ENCODE results near the gene PTPRO.

PTPRO gene

GRCh38 chr12:15407025-15407424 is 84.7 kb downstream of the PTPRO start:
- Histone ChIP-seq H4K5ac (ENCODE audit: low read length) (no peak overlapping the region), H3K79me2 (ENCODE audit: control insufficient read depth, insufficient read depth, low read length) (no peaks in the 10 kb centered on the region), H2BK120ac (ENCODE audit: low read depth, low read length) (no peak overlapping the region), H3K27ac (ENCODE audit: low read depth, low read length) (no peak overlapping the region), H2BK5ac (ENCODE audit: low read length) (no peak overlapping the region), H3K79me1 (ENCODE audit: low read length) (no peaks in the 10 kb centered on the region), H3K18ac (ENCODE audit: low read length) (no peak overlapping the region), H3K4me1 (ENCODE audit: control insufficient read depth, low read depth, low read length) (no peaks in the 10 kb centered on the region), H3K4me3 (ENCODE audit: low read length) (no peak overlapping the region), H3K4me2 (ENCODE audit: low read length) (no peak overlapping the region), H3K56ac (ENCODE audit: low read length) (no peak overlapping the region), H3K23ac (ENCODE audit: low read length) (no peak overlapping the region), H3K27me3 (ENCODE audit: insufficient read depth, low read length, poor library complexity) (no peaks in the 10 kb centered on the region), H2AK5ac (ENCODE audit: low read length) (no peak overlapping the region), H4K8ac (ENCODE audit: low read depth, low read length) (no peak overlapping the region), H2BK15ac (replicated peaks; ENCODE audit: low read depth) (no peak overlapping the region), H3K9ac (ENCODE audit: low read length) (no peak overlapping the region), H3K4ac (ENCODE audit: low read depth, low read length) (no peak overlapping the region), H3K36me3 (ENCODE audit: control insufficient read depth, insufficient read depth, low read length) (no peaks in the 10 kb centered on the region)
- no CpG with 5 or more reads among the region's 2 CpGs for WGBS (ENCODE audit: extremely low coverage, insufficient coverage, low lambda C conversion rate)
- no peak for DNase-seq

GRCh38 chr12:15411842-15412241 is 89.5 kb downstream of the PTPRO start:
- Histone ChIP-seq H3K56ac (ENCODE audit: low read length) (no peak overlapping the region), H3K27me3 (ENCODE audit: insufficient read depth, low read length, poor library complexity) (no peaks in the 10 kb centered on the region), H2AK5ac (ENCODE audit: low read length) (no peak overlapping the region), H2BK15ac (replicated peaks; ENCODE audit: low read depth) (no peak overlapping the region), H3K79me2 (ENCODE audit: control insufficient read depth, insufficient read depth, low read length) (no peaks in the 10 kb centered on the region), H3K18ac (ENCODE audit: low read length) (no peak overlapping the region), H3K4me2 (ENCODE audit: low read length) (no peak overlapping the region), H3K4ac (ENCODE audit: low read depth, low read length) (no peak overlapping the region), H4K5ac (ENCODE audit: low read length) (no peak overlapping the region), H2BK5ac (ENCODE audit: low read length) (no peak overlapping the region), H3K27ac (ENCODE audit: low read depth, low read length) (no peak overlapping the region), H4K8ac (ENCODE audit: low read depth, low read length) (peak overlapping the region; percentile 76), H3K79me1 (ENCODE audit: low read length) (no peaks in the 10 kb centered on the region), H3K36me3 (ENCODE audit: control insufficient read depth, insufficient read depth, low read length) (no peaks in the 10 kb centered on the region), H2BK120ac (ENCODE audit: low read depth, low read length) (no peak overlapping the region), H3K4me1 (ENCODE audit: control insufficient read depth, low read depth, low read length) (no peaks in the 10 kb centered on the region), H3K9ac (ENCODE audit: low read length) (no peak overlapping the region), H3K23ac (ENCODE audit: low read length) (no peak overlapping the region), H3K4me3 (ENCODE audit: low read length) (no peak overlapping the region)
- DNase-seq = no peak
- no CpG with 5 or more reads among the region's 3 CpGs for WGBS (ENCODE audit: extremely low coverage, insufficient coverage, low lambda C conversion rate)

DNA sequence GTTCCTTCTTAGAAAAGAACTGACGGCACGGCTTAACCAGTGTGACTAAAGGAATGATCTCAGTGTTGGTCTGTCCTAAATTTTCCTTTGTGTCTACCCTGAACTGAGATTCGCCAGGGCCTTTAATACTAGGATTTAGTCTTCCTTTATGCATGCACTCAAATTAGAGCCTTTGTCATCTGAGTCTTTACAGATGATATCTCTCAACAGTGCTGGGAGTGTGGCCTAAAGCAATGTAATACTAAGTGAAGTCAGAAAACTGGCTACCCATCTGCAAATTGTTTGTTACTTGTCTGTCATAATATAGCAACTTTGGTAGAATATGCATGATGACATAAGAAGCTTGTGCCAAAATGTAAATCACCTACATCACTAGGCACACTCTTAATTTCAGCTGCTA is 95.4 kb downstream of the PTPRO start:
- Histone ChIP-seq H3K79me1 (ENCODE audit: low read length) (no peaks in the 10 kb centered on the region), H4K5ac (ENCODE audit: low read length) (no peak overlapping the region), H3K9ac (ENCODE audit: low read length) (no peak overlapping the region), H2AK5ac (ENCODE audit: low read length) (no peak overlapping the region), H3K27me3 (ENCODE audit: insufficient read depth, low read length, poor library complexity) (no peaks in the 10 kb centered on the region), H2BK5ac (ENCODE audit: low read length) (no peak overlapping the region), H3K36me3 (ENCODE audit: control insufficient read depth, insufficient read depth, low read length) (no peaks in the 10 kb centered on the region), H3K4me3 (ENCODE audit: low read length) (no peak overlapping the region), H2BK15ac (replicated peaks; ENCODE audit: low read depth) (no peak overlapping the region), H3K4me2 (ENCODE audit: low read length) (no peak overlapping the region), H3K23ac (ENCODE audit: low read length) (no peak overlapping the region), H2BK120ac (ENCODE audit: low read depth, low read length) (no peak overlapping the region), H4K8ac (ENCODE audit: low read depth, low read length) (no peak overlapping the region), H3K56ac (ENCODE audit: low read length) (no peak overlapping the region), H3K4ac (ENCODE audit: low read depth, low read length) (no peak overlapping the region), H3K18ac (ENCODE audit: low read length) (no peak overlapping the region), H3K4me1 (ENCODE audit: control insufficient read depth, low read depth, low read length) (no peaks in the 10 kb centered on the region), H3K79me2 (ENCODE audit: control insufficient read depth, insufficient read depth, low read length) (no peaks in the 10 kb centered on the region), H3K27ac (ENCODE audit: low read depth, low read length) (no peak overlapping the region)
- WGBS (ENCODE audit: extremely low coverage, insufficient coverage, low lambda C conversion rate) = no CpG with 5 or more reads among the region's 3 CpGs
- no peak for DNase-seq

- no peak overlapping the region for H2BK120ac ChIP-seq (ENCODE audit: low read depth, low read length)
- no peak overlapping the region for H3K4ac ChIP-seq (ENCODE audit: low read depth, low read length)
- H2BK15ac ChIP-seq (replicated peaks; ENCODE audit: low read depth) = no peak overlapping the region
- H3K4me2 ChIP-seq (ENCODE audit: low read length) = no peak overlapping the region
- no peak overlapping the region for H3K18ac ChIP-seq (ENCODE audit: low read length)
- no peak overlapping the region for H3K23ac ChIP-seq (ENCODE audit: low read length)
- H3K36me3 ChIP-seq (ENCODE audit: control insufficient read depth, insufficient read depth, low read length) = no peaks in the 10 kb centered on the region
- DNase-seq = peak; percentile 76
- no peaks in the 10 kb centered on the region for H3K79me2 ChIP-seq (ENCODE audit: control insufficient read depth, insufficient read depth, low read length)
- no peaks in the 10 kb centered on the region for H3K27me3 ChIP-seq (ENCODE audit: insufficient read depth, low read length, poor library complexity)
- H3K79me1 ChIP-seq (ENCODE audit: low read length) = no peaks in the 10 kb centered on the region
- no peak overlapping the region for H4K5ac ChIP-seq (ENCODE audit: low read length)
- no peak overlapping the region for H3K27ac ChIP-seq (ENCODE audit: low read depth, low read length)
- no peak overlapping the region for H2BK5ac ChIP-seq (ENCODE audit: low read length)
- H2AK5ac ChIP-seq (ENCODE audit: low read length) = no peak overlapping the region
- H3K9ac ChIP-seq (ENCODE audit: low read length) = no peak overlapping the region
- WGBS (ENCODE audit: extremely low coverage, insufficient coverage, low lambda C conversion rate) = no CpG with 5 or more reads among the region's 2 CpGs
- no peak overlapping the region for H3K4me3 ChIP-seq (ENCODE audit: low read length)
- H4K8ac ChIP-seq (ENCODE audit: low read depth, low read length) = no peak overlapping the region
- H3K56ac ChIP-seq (ENCODE audit: low read length) = no peak overlapping the region
- no peaks in the 10 kb centered on the region for H3K4me1 ChIP-seq (ENCODE audit: control insufficient read depth, low read depth, low read length)
These were observed 101.3 kb downstream of the PTPRO start for GRCh38 chr12:15423629-15424028.

GRCh38 chr12:15427913-15428312 is 105.6 kb downstream of the PTPRO start:
- H2BK120ac ChIP-seq (ENCODE audit: low read depth, low read length) = no peak overlapping the region
- no peak overlapping the region for H3K23ac ChIP-seq (ENCODE audit: low read length)
- H4K5ac ChIP-seq (ENCODE audit: low read length) = no peak overlapping the region
- H3K79me1 ChIP-seq (ENCODE audit: low read length) = no peaks in the 10 kb centered on the region
- WGBS (ENCODE audit: extremely low coverage, insufficient coverage, low lambda C conversion rate) = no CpG with 5 or more reads among the region's 2 CpGs
- H2BK5ac ChIP-seq (ENCODE audit: low read length) = no peak overlapping the region
- H2AK5ac ChIP-seq (ENCODE audit: low read length) = no peak overlapping the region
- no peaks in the 10 kb centered on the region for H3K4me1 ChIP-seq (ENCODE audit: control insufficient read depth, low read depth, low read length)
- H3K9ac ChIP-seq (ENCODE audit: low read length) = no peak overlapping the region
- no peak overlapping the region for H3K27ac ChIP-seq (ENCODE audit: low read depth, low read length)
- H3K56ac ChIP-seq (ENCODE audit: low read length) = no peak overlapping the region
- H3K4me2 ChIP-seq (ENCODE audit: low read length) = no peak overlapping the region
- DNase-seq = no peak
- no peaks in the 10 kb centered on the region for H3K36me3 ChIP-seq (ENCODE audit: control insufficient read depth, insufficient read depth, low read length)
- no peak overlapping the region for H4K8ac ChIP-seq (ENCODE audit: low read depth, low read length)
- no peak overlapping the region for H3K4ac ChIP-seq (ENCODE audit: low read depth, low read length)
- H3K79me2 ChIP-seq (ENCODE audit: control insufficient read depth, insufficient read depth, low read length) = no peaks in the 10 kb centered on the region
- no peak overlapping the region for H3K18ac ChIP-seq (ENCODE audit: low read length)
- no peak overlapping the region for H2BK15ac ChIP-seq (replicated peaks; ENCODE audit: low read depth)
- no peaks in the 10 kb centered on the region for H3K27me3 ChIP-seq (ENCODE audit: insufficient read depth, low read length, poor library complexity)
- H3K4me3 ChIP-seq (ENCODE audit: low read length) = no peak overlapping the region

DNA sequence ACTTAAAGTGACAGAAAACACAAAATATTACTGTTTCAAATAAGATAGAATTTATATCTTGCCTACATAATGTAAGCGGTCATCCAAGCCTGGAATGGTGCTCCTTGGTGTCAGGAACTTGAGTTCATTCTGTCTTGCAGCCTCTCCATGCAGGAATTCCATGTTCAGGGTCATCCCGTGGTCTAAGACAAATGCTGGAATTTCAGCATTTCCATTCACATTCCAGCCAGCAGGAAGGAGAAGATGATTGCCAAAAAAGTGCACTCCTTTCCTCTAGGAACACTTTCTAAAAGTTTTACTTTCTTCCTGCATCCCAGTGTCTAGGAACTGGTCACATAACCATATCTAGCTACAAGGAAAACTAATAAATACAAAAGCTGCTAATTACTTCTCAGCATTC is 106.3 kb downstream of the PTPRO start:
- no peak overlapping the region for H3K18ac ChIP-seq (ENCODE audit: low read length)
- no peak overlapping the region for H3K56ac ChIP-seq (ENCODE audit: low read length)
- no peaks in the 10 kb centered on the region for H3K27me3 ChIP-seq (ENCODE audit: insufficient read depth, low read length, poor library complexity)
- peak; percentile 71 for DNase-seq
- no peak overlapping the region for H3K23ac ChIP-seq (ENCODE audit: low read length)
- H4K8ac ChIP-seq (ENCODE audit: low read depth, low read length) = no peak overlapping the region
- no peak overlapping the region for H2BK5ac ChIP-seq (ENCODE audit: low read length)
- no CpG with 5 or more reads among the region's 2 CpGs for WGBS (ENCODE audit: extremely low coverage, insufficient coverage, low lambda C conversion rate)
- no peaks in the 10 kb centered on the region for H3K4me1 ChIP-seq (ENCODE audit: control insufficient read depth, low read depth, low read length)
- H3K27ac ChIP-seq (ENCODE audit: low read depth, low read length) = no peak overlapping the region
- H3K4me3 ChIP-seq (ENCODE audit: low read length) = no peak overlapping the region
- no peak overlapping the region for H3K4me2 ChIP-seq (ENCODE audit: low read length)
- H3K79me1 ChIP-seq (ENCODE audit: low read length) = no peaks in the 10 kb centered on the region
- H2BK120ac ChIP-seq (ENCODE audit: low read depth, low read length) = no peak overlapping the region
- no peak overlapping the region for H2BK15ac ChIP-seq (replicated peaks; ENCODE audit: low read depth)
- H3K36me3 ChIP-seq (ENCODE audit: control insufficient read depth, insufficient read depth, low read length) = no peaks in the 10 kb centered on the region
- no peak overlapping the region for H4K5ac ChIP-seq (ENCODE audit: low read length)
- no peak overlapping the region for H3K9ac ChIP-seq (ENCODE audit: low read length)
- H3K79me2 ChIP-seq (ENCODE audit: control insufficient read depth, insufficient read depth, low read length) = no peaks in the 10 kb centered on the region
- no peak overlapping the region for H3K4ac ChIP-seq (ENCODE audit: low read depth, low read length)
- H2AK5ac ChIP-seq (ENCODE audit: low read length) = no peak overlapping the region
